Inflammatory macrophage treated with lipopolysaccharide for 4 hours (primary cell): ENCODE data around the gene PAX3.

Source experiments
- DNase-seq: peaks from one replicate; pipeline ENCODE4 v3.0.0-alpha.2; 2020

The PAX3 gene

GRCh38 chr2:222298311-222299150 lies at the start of gene PAX3:
PAX3 (minus strand) TSS chr2:222298998; CDS start chr2:222298615, 383 bp downstream.
- DNase-seq: no peak

DNA sequence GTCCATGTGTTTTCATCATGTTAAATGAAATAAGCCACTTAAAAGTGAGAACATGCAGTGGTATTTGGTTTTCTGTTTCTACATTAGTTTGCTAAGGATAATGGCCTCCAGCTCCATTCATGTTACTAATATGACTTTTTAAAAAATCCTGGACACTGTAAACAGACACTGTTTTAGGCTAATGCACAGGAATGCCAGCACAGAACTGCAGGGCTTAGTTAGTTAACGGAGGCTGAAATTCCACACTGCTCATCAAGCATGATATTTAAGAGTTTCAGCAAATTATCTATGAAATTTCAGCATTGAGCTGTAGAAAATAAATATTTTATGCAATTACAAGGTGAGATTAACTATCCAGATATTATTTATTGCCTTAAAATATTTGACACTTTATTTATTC lies 42.5 kb upstream of the PAX3 start:
- no peak for DNase-seq

DNA sequence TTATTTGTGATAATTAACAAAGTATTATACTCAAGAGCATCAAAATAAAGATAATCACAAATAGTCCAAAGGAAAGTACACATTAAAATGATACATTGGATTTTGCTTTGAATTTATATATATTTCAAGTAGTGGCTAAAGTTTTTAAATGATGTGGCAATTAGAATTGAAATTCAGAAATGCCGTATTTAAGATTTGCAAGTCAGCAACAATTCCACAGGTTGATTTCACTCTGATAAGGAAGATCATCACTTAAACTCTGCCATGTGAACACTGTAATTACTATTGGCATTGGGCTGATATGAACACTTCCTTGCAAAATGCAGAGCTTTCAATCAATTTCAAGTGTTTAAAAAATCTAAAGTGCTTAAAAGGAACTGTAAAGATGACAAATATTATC lies 39.6 kb upstream of the PAX3 start:
- DNase-seq: no peak

GRCh38 chr2:222336931-222337330 lies 38.1 kb upstream of the PAX3 start:
- no peak for DNase-seq

DNA sequence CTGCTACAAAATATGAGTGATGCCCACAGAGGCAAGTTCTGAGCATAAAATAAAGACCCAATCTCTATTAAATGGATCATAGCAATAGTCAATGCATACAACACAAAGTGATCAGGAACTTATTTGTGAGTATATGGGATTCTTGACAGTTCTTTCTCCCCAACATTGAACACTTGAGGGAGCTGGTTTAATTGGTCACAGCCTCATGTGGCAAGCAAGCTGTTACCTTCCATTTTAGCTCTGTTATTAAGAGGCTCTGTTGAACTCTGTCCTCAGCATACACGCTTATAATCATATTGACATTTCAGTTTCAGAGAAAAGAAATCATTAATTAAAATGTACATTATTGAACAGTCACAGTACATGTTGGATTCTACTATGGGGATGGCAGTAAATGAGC lies 37.6 kb upstream of the PAX3 start:
- no peak for DNase-seq

DNA sequence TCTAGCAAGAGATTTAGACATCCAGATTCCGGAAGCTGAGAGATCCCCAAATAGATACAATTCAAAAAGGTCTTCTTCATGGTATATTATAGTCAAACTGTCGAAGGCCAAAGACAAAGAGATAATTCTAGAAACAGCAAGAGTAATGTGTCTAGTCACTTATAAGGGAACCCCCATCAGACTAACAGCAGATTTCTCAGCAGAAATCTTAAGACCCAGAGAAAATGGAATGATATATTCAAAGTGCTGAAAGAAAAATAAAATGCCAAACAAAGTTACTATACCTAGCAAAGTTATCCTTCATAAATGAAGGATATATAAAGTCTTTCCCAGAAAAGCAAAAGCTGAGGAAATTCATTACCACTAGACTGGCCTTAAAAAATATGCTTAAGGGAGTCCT lies 36.1 kb upstream of the PAX3 start:
- DNase-seq: no peak

GRCh38 chr2:222333397-222333796 lies 34.6 kb upstream of the PAX3 start:
- DNase-seq: no peak

DNA sequence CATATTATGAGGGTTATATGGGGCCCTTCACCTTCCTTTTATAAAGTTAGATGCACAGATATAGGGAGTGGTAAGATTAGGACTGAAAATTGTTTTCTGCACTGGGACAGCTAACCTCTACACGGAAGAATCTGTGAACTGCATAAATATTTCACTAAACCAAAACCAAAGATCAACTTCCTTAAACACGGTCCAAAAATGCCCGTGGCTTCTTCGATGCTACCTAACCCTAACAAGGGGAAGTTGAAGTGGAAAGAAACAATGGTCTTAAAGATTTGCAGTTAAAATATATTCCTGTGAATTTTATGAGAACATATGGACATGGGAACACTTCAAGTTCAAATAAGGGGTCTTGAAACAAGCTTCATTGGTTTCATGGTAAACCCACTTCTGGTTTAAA lies 33.3 kb upstream of the PAX3 start:
- DNase-seq: peak; percentile 28

GRCh38 chr2:222330910-222331309 lies 32.1 kb upstream of the PAX3 start:
- DNase-seq: no peak

GRCh38 chr2:222322236-222322635 lies 23.4 kb upstream of the PAX3 start:
- no peak for DNase-seq

DNA sequence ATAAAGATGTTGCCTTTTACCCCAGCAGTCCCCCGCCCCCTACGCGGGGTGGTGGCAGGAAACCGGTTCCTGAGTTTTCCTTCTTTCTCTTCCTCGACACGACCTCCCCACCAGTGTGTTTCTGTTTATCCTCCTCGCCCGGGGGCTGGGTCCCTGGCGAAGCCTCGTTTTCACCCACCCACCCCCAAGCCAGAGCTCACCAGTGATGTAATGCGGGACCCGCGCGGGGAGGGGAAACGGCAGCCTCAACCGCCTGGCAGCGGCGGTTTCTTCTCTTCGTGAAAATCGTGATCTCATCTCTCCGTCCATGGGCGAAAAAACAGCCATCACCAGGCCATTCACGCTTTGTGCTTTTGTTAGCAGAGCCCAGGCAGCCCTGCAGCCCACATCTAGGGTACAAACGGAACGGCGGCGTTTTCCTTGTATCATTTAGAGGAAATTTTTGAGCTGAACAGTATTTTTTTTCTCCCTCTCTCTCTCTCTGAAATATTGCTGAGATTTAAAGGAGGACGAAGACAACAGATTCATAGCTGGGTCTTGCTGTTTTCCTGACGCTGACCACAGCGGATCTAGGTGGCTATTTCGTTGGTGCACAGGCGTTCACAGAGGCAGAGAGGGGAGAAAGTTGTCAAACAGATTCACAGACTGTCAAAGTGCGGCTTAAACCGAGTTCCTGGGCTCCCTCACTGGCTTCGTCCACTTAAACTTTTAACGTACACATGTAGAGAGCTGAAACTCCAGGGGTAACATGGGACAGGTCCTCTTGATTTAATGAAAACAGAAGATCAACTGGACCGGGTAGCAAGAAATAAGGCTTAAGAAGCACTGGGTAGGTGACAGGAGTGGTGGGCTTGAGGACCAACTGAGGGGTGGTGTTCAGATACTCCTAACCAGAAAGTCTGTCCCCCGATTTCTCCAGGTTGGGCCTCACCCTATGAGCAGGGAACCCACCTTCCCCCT lies 21.9 kb upstream of the PAX3 start:
- DNase-seq: peak; percentile 44

DNA sequence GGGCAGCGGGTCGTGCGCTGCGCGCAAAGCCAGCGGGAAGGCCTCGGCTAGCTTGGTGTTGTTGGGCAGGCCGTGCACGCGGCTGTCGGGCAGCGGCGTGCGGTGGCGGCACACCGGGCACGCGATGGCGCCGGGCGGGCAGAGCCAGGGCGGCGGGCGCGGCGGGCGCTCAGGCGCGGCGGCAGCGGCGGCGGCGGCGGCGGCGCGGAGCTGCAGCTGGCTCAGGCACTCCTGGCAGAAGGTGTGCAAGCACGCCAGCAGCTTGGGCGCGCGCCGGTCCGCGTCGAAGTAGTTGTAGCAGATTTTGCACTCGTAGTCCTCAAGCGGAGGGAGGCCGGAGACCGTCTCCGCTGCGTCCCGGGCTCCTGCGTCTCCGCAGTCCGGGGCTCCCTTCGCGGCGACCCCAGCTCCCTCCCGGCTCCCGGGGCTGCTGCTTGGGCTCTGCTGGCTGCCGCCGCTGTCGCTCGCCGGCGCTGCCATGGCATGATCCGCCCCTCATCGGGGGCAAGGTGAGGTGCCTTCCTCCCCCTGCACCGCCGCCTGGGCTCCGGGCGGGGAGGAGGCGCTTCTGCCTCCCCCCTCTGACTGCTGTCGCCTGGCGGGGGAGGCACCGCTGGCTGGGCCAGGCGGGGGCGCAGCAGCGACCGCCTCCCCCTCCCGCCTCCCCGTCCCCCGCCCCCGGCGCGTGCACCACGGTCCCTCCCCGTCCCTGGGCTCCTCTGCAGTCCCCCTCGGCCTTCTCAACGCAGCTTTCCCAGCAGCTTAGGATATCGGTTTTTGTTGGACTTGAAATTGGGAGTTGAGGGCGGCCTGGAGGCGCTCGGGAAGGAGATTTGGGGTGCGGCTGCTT lies 21.0 kb upstream of the PAX3 start:
- peak; percentile 35 for DNase-seq

GRCh38 chr2:222318712-222319585 lies 20.2 kb upstream of the PAX3 start:
- DNase-seq: peak; percentile 63

DNA sequence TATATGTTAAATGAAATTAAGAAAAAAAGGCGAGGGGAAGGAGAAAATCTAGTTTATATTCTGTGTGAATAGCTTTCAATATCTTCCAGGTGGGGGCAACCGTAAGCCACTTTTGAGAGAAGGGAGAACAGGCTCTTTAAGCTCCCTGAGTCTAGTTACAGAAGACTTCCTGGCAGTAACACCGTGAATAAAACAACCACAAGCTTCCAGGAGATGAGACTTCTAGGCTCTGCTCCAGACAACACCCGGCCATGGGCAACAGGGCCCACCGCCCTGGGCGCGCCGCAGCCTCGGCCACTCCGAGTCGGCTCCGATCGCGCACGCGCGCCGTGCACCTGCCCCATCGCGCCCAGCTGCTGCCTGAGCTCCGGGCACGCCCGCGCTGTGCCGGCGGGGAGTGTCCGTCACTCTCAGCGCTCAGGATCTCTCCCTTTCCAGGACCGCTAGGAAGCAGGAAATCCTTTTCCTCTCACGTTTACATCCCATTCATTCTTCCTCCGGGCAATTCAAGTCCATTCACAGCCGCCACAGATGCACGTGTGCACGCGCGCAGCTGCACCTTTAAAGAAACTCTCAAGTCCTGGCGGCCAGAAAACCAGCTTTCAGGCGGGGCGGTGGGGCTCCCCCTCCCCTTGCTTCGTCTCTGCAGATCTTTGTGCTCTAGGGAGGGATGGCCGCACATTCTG lies 19.4 kb upstream of the PAX3 start:
- DNase-seq: peak; percentile 73

DNA sequence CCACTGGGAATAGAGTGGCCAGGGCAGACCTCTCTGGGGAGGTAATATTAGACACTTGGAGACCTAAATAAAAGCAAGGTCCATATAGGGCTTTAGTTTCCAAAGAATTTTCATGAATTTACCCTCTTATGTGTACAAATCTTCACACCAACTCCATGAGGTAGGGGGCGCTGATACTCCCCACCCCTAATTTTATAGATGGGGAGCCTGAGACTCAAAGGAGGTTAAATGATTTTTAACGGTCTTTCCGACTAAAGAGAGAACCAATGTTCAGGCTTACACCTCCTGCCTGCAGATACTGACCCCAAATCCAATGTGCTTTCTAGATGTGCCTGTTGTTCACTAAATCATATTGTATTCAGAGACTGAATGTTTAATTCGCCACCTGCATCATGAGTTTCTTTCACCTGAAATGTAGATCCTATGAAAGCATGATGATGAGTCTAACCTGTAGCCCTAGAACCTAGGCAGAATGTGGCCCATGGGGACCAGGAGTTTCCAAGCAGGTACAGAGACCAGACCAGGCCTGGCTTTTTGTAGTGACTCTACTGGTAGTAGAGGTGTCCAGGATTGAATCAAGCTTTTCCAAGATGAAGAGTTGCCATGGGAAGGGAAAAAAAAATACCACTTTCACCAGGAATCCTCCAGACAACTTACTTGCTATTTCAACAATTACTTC lies 16.8 kb upstream of the PAX3 start:
- no peak for DNase-seq

- no peak for DNase-seq
Measured at GRCh38 chr2:222313816-222314215, 15.0 kb upstream of the PAX3 start.

GRCh38 chr2:222311978-222312738 lies 13.4 kb upstream of the PAX3 start:
- no peak for DNase-seq

DNA sequence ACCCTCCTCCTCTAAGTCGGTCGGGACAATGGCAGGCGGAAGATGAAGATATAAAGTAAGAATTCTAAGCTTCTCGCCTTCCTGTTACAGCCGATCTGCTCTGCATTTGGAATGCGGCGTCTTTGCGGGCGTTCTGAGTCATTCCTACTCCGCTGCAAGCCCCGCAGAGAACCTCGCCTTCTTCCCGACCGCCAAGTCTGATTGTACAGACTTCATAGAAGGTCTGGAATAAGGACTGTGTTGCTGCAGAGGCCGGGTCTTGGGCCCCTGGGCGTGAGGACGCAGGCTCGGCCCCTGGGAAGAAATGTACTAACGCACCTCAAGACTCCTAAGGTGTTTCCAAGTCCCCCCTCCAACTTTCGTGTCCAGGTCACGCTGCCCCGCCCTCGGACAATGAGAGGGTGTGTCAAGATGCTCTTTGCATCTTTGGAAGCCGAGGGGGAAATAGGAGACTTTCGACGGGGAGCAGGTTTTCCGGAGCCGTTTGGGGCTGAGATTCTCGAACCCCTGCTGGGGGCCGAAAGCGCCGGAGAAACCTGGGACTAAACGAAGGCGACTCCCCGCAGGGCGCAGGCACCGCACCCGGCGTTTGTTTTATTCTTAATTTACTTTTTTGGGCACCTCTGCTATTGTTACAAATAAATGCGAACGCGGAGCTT lies 12.7 kb upstream of the PAX3 start:
- DNase-seq: no peak

GRCh38 chr2:222310747-222311318 lies 12.0 kb upstream of the PAX3 start:
- no peak for DNase-seq
